ENCODE results near the gene TRIM66.

- no peak for TF ChIP-seq CTCF (IDR thresholded peaks at IDR 0.05)
- TF ChIP-seq POLR2AphosphoS5 (IDR thresholded peaks at IDR 0.05) = no peak
- TF ChIP-seq EP300 (IDR thresholded peaks at IDR 0.05) = no peak
Measured at GRCh38 chr11:8715501-8715900, 33.0 kb upstream of the TRIM66 start.

Data from gastroesophageal sphincter (tissue), 3 donors.